Skeletal muscle cell (primary cell): ENCODE results near the gene RNU7-1.

ENCODE experiments used
- DNase-seq: peaks from one replicate; pipeline ENCODE4 v3.0.0-alpha.2; 2010; ENCODE audit warnings: low read depth
- H3K4me3 ChIP-seq: 2 replicates; pipeline ENCODE4 v1.5.1; 2011; ENCODE audit warnings: low read depth, mild to moderate bottlenecking, control low read depth, low read length, moderate library complexity

Gene RNU7-1

DNA sequence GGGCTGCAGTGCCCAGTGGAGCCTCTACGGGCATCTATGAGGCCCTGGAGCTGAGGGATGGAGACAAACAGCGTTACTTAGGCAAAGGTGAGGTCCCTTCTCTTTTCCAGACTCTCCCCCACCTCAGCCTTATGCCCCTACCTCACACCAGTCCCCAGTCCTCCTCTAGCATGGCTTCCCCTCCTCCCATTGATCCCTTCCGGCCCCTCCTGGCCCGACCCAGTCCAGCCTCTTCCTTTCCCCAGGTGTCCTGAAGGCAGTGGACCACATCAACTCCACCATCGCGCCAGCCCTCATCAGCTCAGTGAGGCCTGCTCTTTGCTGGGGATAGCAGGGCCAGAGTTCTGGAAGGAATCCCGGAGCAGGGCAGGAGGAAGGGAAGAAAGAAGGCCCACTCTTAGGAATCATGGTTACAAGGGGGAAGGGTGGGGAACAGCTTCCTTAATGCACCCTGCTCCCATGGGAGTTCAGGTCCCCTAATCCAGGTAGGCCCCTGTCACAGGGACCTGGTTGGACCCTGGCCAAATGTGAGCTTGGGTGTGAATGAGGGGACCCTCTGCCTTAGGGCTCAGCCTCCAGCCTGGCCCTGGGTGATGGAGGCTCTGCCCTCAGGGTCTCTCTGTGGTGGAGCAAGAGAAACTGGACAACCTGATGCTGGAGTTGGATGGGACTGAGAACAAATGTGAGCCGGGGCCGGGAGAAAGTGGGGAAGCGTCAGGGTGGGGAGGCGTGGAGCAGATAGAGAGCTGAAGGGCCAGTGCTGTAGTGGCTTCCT, 27.0 kb upstream of the RNU7-1 start:
- peak overlapping the region; percentile 2 for H3K4me3 ChIP-seq
- no peak for DNase-seq

DNA sequence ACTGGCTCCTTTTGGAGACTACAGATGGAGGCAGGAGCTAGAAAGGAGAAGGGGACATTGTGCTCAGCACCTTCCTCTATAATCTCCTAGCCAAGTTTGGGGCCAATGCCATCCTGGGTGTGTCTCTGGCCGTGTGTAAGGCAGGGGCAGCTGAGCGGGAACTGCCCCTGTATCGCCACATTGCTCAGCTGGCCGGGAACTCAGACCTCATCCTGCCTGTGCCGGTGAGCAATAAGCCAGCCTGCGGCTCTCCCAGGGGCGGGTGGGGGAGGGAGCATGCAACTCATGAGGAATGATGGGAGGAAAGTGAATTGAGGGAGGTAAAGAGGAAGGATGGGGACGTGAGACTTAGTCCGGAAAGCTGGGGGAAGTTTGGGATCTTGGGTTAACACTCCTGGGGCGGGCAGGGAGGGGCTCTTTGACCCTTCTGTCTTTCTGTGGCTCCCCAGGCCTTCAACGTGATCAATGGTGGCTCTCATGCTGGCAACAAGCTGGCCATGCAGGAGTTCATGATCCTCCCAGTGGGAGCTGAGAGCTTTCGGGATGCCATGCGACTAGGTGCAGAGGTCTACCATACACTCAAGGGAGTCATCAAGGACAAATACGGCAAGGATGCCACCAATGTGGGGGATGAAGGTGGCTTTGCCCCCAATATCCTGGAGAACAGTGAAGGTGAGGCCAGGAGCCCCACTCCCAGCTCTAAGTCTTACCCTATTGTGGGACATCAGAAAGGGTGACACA, 26.0 kb upstream of the RNU7-1 start:
- no peak for DNase-seq

DNA sequence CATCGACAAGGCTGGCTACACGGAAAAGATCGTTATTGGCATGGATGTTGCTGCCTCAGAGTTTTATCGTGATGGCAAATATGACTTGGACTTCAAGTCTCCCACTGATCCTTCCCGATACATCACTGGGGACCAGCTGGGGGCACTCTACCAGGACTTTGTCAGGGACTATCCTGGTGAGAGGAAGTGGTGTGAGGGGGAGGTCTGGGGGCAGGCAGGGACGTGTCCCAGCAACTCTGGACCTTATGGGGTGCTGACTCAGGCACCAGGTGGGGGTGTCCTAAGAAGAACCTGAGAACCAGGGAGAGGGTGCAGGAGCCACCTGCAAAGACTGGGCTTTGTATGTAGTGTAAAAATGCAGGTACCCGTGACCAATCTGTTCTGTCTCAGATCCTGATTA, 24.0 kb upstream of the RNU7-1 start:
- no peak for DNase-seq
- H3K4me3 ChIP-seq: no peak overlapping the region

More for the DNA sequence above, 26.0 kb upstream of the RNU7-1 start:
- no peak overlapping the region for H3K4me3 ChIP-seq

GRCh38 chr12:6921539-6921938, 22.1 kb upstream of the RNU7-1 start:
- H3K4me3 ChIP-seq: no peak overlapping the region
- no peak for DNase-seq

- H3K4me3 ChIP-seq: no peak overlapping the region
These were observed 21.3 kb upstream of the RNU7-1 start for GRCh38 chr12:6921996-6922946.

GRCh38 chr12:6923003-6923732, 20.4 kb upstream of the RNU7-1 start:
- no peak overlapping the region for H3K4me3 ChIP-seq
- DNase-seq: no peak

More at GRCh38 chr12:6921996-6922946, 21.3 kb upstream of the RNU7-1 start:
- DNase-seq: no peak

DNA sequence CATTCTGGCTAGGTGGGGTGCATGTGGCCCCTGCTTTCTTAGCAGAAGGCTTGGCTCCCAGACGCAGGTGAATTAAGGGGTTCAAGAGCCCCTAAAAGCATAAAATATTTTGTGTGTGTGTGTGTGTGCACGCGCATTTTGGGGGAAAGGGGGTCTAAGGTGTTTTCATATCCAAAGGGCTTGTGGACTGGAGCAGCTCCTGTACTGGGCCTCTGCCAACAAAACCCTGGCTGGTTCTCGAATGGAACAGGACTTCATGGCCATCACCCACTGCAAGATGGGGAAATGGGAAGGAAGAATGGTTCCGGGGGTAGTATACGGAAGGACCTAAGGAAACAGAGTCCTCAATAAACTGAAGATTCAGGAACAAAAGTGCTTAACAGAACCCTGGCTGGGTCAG, 19.8 kb upstream of the RNU7-1 start:
- no peak overlapping the region for H3K4me3 ChIP-seq
- no peak for DNase-seq

DNA sequence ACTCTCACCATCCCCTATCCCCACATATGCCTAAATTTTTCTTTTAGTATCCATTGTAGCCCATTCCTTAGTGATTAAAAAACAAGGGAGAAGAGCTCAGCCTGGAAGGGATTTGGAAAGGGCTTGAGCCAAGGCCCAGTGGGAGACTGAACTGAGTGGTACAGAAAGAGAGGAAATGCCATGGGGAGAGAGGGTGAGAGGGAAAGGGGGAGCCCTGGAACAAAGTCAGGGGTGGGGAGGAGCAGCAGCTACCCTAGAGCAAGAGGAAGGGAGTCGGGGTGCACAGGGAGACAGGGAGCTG, 18.4 kb upstream of the RNU7-1 start:
- no peak overlapping the region for H3K4me3 ChIP-seq
- DNase-seq: no peak

GRCh38 chr12:6925540-6926279, 17.9 kb upstream of the RNU7-1 start:
- DNase-seq: peak; percentile 68
- H3K4me3 ChIP-seq: peak overlapping the region; percentile 39

- peak; percentile 37 for DNase-seq
- peak within 1 kb of the TSS; percentile 85 for H3K4me3 ChIP-seq
These were observed 16.1 kb upstream of the RNU7-1 start, which contains the start of gene ATN1 for GRCh38 chr12:6927379-6928021. ATN1 (plus strand) TSS chr12:6927959; CDS start chr12:6934002, 6,043 bp downstream.

- peak overlapping the region; percentile 85 for H3K4me3 ChIP-seq
- DNase-seq: no peak
These were observed 15.5 kb upstream of the RNU7-1 start for GRCh38 chr12:6928022-6928702.

DNA sequence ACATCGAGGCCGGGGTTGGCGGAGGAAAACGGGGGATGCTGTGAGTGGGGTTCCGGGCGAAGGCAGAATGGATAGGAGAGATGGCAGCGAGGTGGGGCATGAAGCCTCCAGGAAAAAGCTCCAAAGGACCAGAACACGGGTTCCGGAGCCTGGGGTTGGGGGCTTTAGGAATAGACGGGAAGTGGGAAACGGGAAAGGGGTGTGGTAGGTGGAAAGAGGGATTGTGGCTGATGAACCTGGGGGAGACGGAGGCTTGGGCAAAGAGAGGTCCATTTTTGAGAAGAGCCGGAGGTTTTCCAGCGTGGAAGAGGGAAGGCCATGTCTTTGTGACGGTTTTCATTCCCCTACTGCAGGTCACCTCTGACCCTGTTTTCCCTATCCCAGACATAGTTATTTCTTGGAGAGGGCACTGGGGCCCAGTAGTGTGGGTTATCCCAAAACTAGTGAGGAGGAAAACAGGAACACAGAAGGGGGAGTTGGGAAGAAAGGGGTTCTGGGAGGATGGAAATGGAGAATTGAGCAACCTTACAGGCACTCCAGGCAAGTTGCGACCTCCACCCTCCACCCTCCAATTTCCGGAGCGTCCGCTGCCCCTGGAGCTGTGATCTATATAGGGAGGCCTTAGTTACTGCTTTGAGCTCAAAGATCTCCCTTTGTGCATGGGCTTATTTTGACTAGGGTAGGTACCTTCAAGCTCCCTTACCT, 14.8 kb upstream of the RNU7-1 start:
- H3K4me3 ChIP-seq: peak overlapping the region; percentile 85
- no peak for DNase-seq

- DNase-seq: no peak
- H3K4me3 ChIP-seq: peak overlapping the region; percentile 85
These were observed 13.9 kb upstream of the RNU7-1 start for GRCh38 chr12:6929466-6930452.

DNA sequence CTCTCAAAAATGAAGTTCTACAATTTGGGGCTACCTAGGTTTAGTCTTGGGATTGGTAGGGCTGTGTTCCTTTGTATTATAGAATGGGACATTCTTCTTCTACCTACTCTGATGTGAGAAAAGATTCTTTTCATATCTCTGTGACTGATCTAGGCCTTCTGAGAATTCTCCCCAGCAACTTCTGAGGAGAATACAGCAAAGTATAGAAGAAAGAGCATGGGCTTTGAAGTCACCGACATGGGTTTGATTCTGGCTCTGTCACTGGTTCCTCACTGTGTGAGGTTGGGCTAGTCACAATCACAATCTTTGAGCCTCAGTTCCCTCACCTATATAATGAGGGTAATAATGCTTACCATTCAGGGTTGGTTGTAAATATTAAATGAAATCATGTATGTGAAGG, 10.8 kb upstream of the RNU7-1 start:
- H3K4me3 ChIP-seq: no peak overlapping the region
- DNase-seq: no peak

GRCh38 chr12:6934110-6934509, 9.5 kb upstream of the RNU7-1 start:
- peak; percentile 31 for DNase-seq
- no peak overlapping the region for H3K4me3 ChIP-seq
